ENCODE results near the gene CIB4. TPM values are rescaled to one million over a fixed set of nuclear protein-coding genes. Genes with fewer than 3 reads are reported as not detected.

The CIB4 gene
- total RNA-seq, 1 donor from 2014 or later: not detected

- Mint-ChIP-seq H3K9me3 (no peaks in the 10 kb centered on the region), H3K36me3 (ENCODE audit: low read depth) (no peaks in the 10 kb centered on the region), H3K27ac (no peak overlapping the region), H3K4me3 (no peak overlapping the region), H3K4me1 (no peaks in the 10 kb centered on the region), H3K27me3 (peaks cover 26% of the 10 kb centered on the region)
- no peak for DNase-seq
- ATAC-seq (ENCODE audit: low read depth): no peak
- intact Hi-C loops (cut with micrococcal nuclease): no loop called here
- ChIA-PET POLR2A (no interaction called here), CTCF (no interaction called here)
- no peak for TF ChIP-seq CTCF (IDR thresholded peaks at IDR 0.05)
Observed at GRCh38 chr2:26683583-26683982, 42.4 kb upstream of the CIB4 start.

- Mint-ChIP-seq H3K4me3 (no peak overlapping the region), H3K27ac (no peak overlapping the region)
- POLR2A ChIA-PET: no interaction called here
Observed at GRCh38 chr2:26682155-26682554, 41.0 kb upstream of the CIB4 start.

GRCh38 chr2:26681656-26682055, 40.5 kb upstream of the CIB4 start:
- no peak overlapping the region for H3K27ac Mint-ChIP-seq
- POLR2A ChIA-PET: no interaction called here
- CTCF ChIA-PET: no interaction called here

More at GRCh38 chr2:26682155-26682554, 41.0 kb upstream of the CIB4 start:
- no peak for ATAC-seq (ENCODE audit: low read depth)
- CTCF ChIA-PET: no interaction called here
- H3K36me3 Mint-ChIP-seq (ENCODE audit: low read depth): no peaks in the 10 kb centered on the region
- no peak for DNase-seq
- no peaks in the 10 kb centered on the region for H3K4me1 Mint-ChIP-seq
- TF ChIP-seq CTCF (IDR thresholded peaks at IDR 0.05): no peak
- intact Hi-C loops (cut with micrococcal nuclease): no loop called here
- H3K9me3 Mint-ChIP-seq: peaks cover 1% of the 10 kb centered on the region
- peaks cover 32% of the 10 kb centered on the region for H3K27me3 Mint-ChIP-seq

GRCh38 chr2:26679867-26680266, 38.7 kb upstream of the CIB4 start:
- intact Hi-C loops (cut with micrococcal nuclease): no loop called here
- ChIA-PET CTCF (no interaction called here), POLR2A (no interaction called here)
- no peak overlapping the region for H3K27ac Mint-ChIP-seq
- no peaks in the 10 kb centered on the region for H3K36me3 Mint-ChIP-seq (ENCODE audit: low read depth)
- peaks cover 2% of the 10 kb centered on the region for H3K9me3 Mint-ChIP-seq
- H3K4me1 Mint-ChIP-seq: no peaks in the 10 kb centered on the region
- TF ChIP-seq CTCF (IDR thresholded peaks at IDR 0.05): no peak
- peaks cover 19% of the 10 kb centered on the region for H3K27me3 Mint-ChIP-seq
- ATAC-seq (ENCODE audit: low read depth) (no peak), DNase-seq (no peak)
- H3K4me3 Mint-ChIP-seq: no peak overlapping the region

More at GRCh38 chr2:26681656-26682055, 40.5 kb upstream of the CIB4 start:
- H3K27me3 Mint-ChIP-seq: peaks cover 31% of the 10 kb centered on the region
- H3K36me3 Mint-ChIP-seq (ENCODE audit: low read depth): no peaks in the 10 kb centered on the region
- H3K4me1 Mint-ChIP-seq: no peaks in the 10 kb centered on the region
- H3K9me3 Mint-ChIP-seq: peaks cover 2% of the 10 kb centered on the region
- TF ChIP-seq CTCF (IDR thresholded peaks at IDR 0.05): no peak
- H3K4me3 Mint-ChIP-seq: no peak overlapping the region
- ATAC-seq (ENCODE audit: low read depth) (no peak), DNase-seq (no peak)
- intact Hi-C loops (cut with micrococcal nuclease): no loop called here

- POLR2A ChIA-PET: no interaction called here
- Mint-ChIP-seq H3K4me3 (no peak overlapping the region), H3K27me3 (peaks cover 23% of the 10 kb centered on the region), H3K9me3 (peaks cover 2% of the 10 kb centered on the region), H3K36me3 (ENCODE audit: low read depth) (no peaks in the 10 kb centered on the region), H3K27ac (no peak overlapping the region), H3K4me1 (no peaks in the 10 kb centered on the region)
- CTCF ChIA-PET: no interaction called here
- intact Hi-C loops (cut with micrococcal nuclease): no loop called here
- DNase-seq (no peak), ATAC-seq (ENCODE audit: low read depth) (no peak)
- no peak for TF ChIP-seq CTCF (IDR thresholded peaks at IDR 0.05)
Observed at GRCh38 chr2:26678035-26678434, 36.9 kb upstream of the CIB4 start.

Measured in activated B cell treated with CpG ODN at 0.5 μM for 24 hours (primary cell).